ENCODE data around the gene SNX13. TPM values are rescaled to one million over a fixed set of nuclear protein-coding genes. Genes with fewer than 3 reads are reported as not detected.

The SNX13 gene
- polyA plus RNA-seq, 1 of the 3 experiments (the other 2 are of a cell fraction) = 13.0 TPM

DNA sequence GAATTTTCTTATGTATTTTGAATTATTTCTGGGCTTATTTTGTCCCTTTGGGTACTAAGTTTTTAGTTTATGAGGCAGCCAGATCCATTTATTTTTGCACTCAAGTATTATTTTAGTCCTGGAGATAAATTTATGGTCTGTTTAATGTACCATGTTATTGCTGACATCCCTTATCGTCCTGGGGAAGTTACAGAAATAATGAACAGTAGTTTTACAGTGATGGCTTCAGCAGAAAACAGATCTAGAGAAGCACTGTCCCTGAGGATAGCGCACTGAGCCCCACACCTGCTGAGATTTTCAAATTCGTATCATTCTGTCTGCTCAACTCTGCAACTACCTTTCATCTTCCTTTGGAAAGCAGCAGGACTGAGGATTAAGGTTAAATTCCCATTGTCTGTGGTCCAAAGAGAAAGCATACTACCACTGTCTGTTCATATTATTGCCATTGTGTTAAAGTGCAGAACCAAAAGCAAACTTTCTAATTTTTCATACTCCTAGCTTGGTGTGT, 168.3 kb downstream of the SNX13 start (continued):
- TF ChIP-seq, protein P1, sequence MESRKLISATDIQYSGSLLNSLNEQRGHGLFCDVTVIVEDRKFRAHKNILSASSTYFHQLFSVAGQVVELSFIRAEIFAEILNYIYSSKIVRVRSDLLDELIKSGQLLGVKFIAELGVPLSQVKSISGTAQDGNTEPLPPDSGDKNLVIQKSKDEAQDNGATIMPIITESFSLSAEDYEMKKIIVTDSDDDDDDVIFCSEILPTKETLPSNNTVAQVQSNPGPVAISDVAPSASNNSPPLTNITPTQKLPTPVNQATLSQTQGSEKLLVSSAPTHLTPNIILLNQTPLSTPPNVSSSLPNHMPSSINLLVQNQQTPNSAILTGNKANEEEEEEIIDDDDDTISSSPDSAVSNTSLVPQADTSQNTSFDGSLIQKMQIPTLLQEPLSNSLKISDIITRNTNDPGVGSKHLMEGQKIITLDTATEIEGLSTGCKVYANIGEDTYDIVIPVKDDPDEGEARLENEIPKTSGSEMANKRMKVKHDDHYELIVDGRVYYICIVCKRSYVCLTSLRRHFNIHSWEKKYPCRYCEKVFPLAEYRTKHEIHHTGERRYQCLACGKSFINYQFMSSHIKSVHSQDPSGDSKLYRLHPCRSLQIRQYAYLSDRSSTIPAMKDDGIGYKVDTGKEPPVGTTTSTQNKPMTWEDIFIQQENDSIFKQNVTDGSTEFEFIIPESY (IDR thresholded peaks at IDR 0.05; ENCODE audit: borderline replicate concordance, low read depth) = no peak
- TF ChIP-seq RXRA (IDR thresholded peaks at IDR 0.05; ENCODE audit: borderline replicate concordance, low read depth) = no peak

DNA sequence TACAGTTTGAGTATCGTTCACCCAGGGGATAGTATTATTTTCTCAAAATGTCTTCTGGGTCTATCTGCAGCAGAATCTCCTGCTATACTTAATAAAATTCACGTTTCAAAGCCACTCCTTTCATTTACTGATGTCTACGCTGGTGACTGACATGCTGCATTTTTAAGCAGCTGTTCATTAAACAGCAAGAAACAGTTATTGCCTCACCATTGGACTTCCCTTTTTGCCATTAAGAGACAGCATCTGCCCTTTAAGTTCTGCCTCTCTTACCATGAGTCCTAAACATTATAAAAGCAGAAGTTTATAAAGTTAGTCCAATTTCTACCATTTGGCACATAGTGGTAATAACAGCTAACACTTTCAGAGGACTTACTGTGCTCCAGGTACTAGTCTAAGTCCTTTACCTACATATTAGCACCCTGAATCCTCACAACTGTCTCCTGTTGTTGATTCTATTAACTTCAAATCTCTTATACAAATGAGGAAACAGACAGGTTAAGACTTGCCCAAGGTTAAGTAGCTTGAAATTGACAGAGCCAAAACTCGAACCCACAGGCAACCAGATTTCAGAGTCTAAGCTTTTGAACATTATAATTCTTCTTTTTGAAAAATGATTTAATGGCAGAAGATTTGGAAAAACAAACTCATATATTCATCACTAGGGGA, 169.5 kb downstream of the SNX13 start:
- Histone ChIP-seq H3K9me3 (no peaks in the 10 kb centered on the region), H3K27ac (ENCODE audit: low read depth in 2 of 2, low read length in 1 of 2) (no peak overlapping the region), H3K4me2 (no peak overlapping the region), H3K9ac (no peak overlapping the region), H3K27me3 (ENCODE audit: insufficient read depth) (no peaks in the 10 kb centered on the region), H3K4me1 (ENCODE audit: control insufficient read depth in 1 of 2, insufficient read depth in 2 of 2, low read depth in 1 of 2, low read length in 1 of 2) (peaks cover 0 to 4% of the 10 kb centered on the region in 2 experiments; a peak in 2 of 4 replicates), H3K9me2 (no peaks in the 10 kb centered on the region), H2AFZ (ENCODE audit: low read depth) (no peak overlapping the region), H4K20me1 (ENCODE audit: insufficient read depth) (no peaks in the 10 kb centered on the region), H3K79me2 (ENCODE audit: insufficient read depth) (no peaks in the 10 kb centered on the region), H3K4me3 (ENCODE audit: low read depth in 2 of 2, low read length in 1 of 2) (no peak overlapping the region), H3K36me3 (replicated peaks in 1 of 2; ENCODE audit: control insufficient read depth in 1 of 2, insufficient read depth in 2 of 2, low read length in 1 of 2) (no peaks in the 10 kb centered on the region), H3F3A (replicated peaks; ENCODE audit: insufficient read depth) (no peaks in the 10 kb centered on the region)
- WGBS (ENCODE audit: low lambda C conversion rate) = 11% methylated on average over 4 of the region's 4 CpGs
- TF ChIP-seq JUND (IDR thresholded peaks at IDR 0.05) (no peak), MXI1 (IDR thresholded peaks at IDR 0.05; ENCODE audit: low read depth, low read length) (no peak), SIN3A (IDR thresholded peaks at IDR 0.05; ENCODE audit: borderline replicate concordance, low read depth, low read length) (no peak), RFX5 (IDR thresholded peaks at IDR 0.05; ENCODE audit: low read length) (no peak), NRF1 (IDR thresholded peaks at IDR 0.05; ENCODE audit: low read depth, low read length) (no peak)
- TF ChIP-seq, protein P1 (IDR thresholded peaks at IDR 0.05; ENCODE audit: borderline replicate concordance, low read depth) = no peak
- no peak for DNase-seq
- POLR2A ChIA-PET = no interaction called here
- CTCF ChIA-PET = interaction anchor here (0.5 to 9.5 kb wide), 75 partner anchors 8 to 1834 kb away, joined by 3 to 227 read pairs (median 6); partner anchors contain the start of gene SNX13

DNA sequence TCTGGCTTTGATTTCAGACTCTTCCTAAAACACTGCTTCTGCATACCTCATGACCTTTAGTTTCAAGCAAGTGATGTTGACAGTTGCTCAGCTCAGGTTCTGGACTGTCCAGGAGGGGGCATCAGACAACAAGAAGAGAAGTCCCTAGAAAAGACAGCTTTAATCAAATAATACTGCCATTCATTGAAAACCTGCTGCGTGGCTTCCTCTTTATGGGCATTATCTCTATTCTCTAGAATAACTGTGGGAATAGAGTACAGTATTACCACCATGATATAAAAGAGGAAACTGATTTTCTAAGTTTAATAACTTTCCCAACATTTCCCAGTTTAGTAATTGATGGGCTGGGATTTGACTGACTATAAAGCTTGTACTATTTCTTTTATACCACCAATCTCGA, 170.4 kb downstream of the SNX13 start:
- CTCF ChIA-PET = interaction anchor here (0.5 to 9.5 kb wide), 125 partner anchors 9 to 1675 kb away, joined by 3 to 227 read pairs (median 4); partner anchors contain the start of gene SNX13
- Histone ChIP-seq H3K79me2 (ENCODE audit: insufficient read depth) (no peaks in the 10 kb centered on the region), H3K9ac (no peak overlapping the region), H3K9me2 (no peaks in the 10 kb centered on the region), H3K9me3 (no peaks in the 10 kb centered on the region), H3K4me3 (ENCODE audit: low read depth in 2 of 2, low read length in 1 of 2) (no peak overlapping the region; a peak in 1 of 4 replicates), H3K27me3 (ENCODE audit: insufficient read depth) (no peaks in the 10 kb centered on the region; the same call in 1 of the 2 replicates), H2AFZ (ENCODE audit: low read depth) (no peak overlapping the region), H3F3A (replicated peaks; ENCODE audit: insufficient read depth) (no peaks in the 10 kb centered on the region), H3K4me2 (no peak overlapping the region), H4K20me1 (ENCODE audit: insufficient read depth) (no peaks in the 10 kb centered on the region), H3K4me1 (ENCODE audit: control insufficient read depth in 1 of 2, insufficient read depth in 2 of 2, low read depth in 1 of 2, low read length in 1 of 2) (peaks cover 0 to 4% of the 10 kb centered on the region in 2 experiments; a peak in 2 of 4 replicates), H3K27ac (ENCODE audit: low read depth in 2 of 2, low read length in 1 of 2) (no peak overlapping the region), H3K36me3 (replicated peaks in 1 of 2; ENCODE audit: control insufficient read depth in 1 of 2, insufficient read depth in 2 of 2, low read length in 1 of 2) (no peaks in the 10 kb centered on the region)
- TF ChIP-seq EP300 (IDR thresholded peaks at IDR 0.05; ENCODE audit: borderline replicate concordance in 1 of 2, low read depth in 1 of 2, low read length in 1 of 2) (no peak), FOXJ3 (CRISPR knock-in tag; IDR thresholded peaks at IDR 0.05) (no peak), RFX5 (IDR thresholded peaks at IDR 0.05; ENCODE audit: low read length) (0 out of 2 replicates have a peak, but pooled peaks have one; percentile 34), SMC3 (IDR thresholded peaks at IDR 0.05; ENCODE audit: low read depth, low read length) (peak; percentile 95), CHD2 (IDR thresholded peaks at IDR 0.05; ENCODE audit: low read length, partially characterized antibody) (peak; percentile 29), YY1 (IDR thresholded peaks at IDR 0.05; ENCODE audit: low read depth) (no peak), TAF1 (IDR thresholded peaks at IDR 0.05; ENCODE audit: borderline replicate concordance, low read depth, low read length) (no peak), ELF1 (IDR thresholded peaks at IDR 0.05) (no peak), RAD21 (IDR thresholded peaks at IDR 0.05; ENCODE audit: low read length) (peak; percentile 99), MXI1 (IDR thresholded peaks at IDR 0.05; ENCODE audit: low read depth, low read length) (no peak), EZH2phosphoT487 (IDR thresholded peaks at IDR 0.05; ENCODE audit: borderline replicate concordance, low read depth) (no peak)
- TF ChIP-seq, protein P2, sequence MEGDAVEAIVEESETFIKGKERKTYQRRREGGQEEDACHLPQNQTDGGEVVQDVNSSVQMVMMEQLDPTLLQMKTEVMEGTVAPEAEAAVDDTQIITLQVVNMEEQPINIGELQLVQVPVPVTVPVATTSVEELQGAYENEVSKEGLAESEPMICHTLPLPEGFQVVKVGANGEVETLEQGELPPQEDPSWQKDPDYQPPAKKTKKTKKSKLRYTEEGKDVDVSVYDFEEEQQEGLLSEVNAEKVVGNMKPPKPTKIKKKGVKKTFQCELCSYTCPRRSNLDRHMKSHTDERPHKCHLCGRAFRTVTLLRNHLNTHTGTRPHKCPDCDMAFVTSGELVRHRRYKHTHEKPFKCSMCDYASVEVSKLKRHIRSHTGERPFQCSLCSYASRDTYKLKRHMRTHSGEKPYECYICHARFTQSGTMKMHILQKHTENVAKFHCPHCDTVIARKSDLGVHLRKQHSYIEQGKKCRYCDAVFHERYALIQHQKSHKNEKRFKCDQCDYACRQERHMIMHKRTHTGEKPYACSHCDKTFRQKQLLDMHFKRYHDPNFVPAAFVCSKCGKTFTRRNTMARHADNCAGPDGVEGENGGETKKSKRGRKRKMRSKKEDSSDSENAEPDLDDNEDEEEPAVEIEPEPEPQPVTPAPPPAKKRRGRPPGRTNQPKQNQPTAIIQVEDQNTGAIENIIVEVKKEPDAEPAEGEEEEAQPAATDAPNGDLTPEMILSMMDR (IDR thresholded peaks at IDR 0.05) = peak; percentile 98
- POLR2A ChIA-PET = no interaction called here
- peak; percentile 48 for DNase-seq
- 3% methylated on average over 2 of the region's 2 CpGs for WGBS (ENCODE audit: low lambda C conversion rate)
